ENCODE results near the gene CTTNBP2NL. TPM values are rescaled to one million over a fixed set of nuclear protein-coding genes. Genes with fewer than 3 reads are reported as not detected.

Gene CTTNBP2NL
- total and polyA plus RNA-seq, 9 donors: 8.1 to 35.7 (median 28.3) TPM

Small RNAs within 50 kb of the gene (microRNA-seq; reads per million reads assigned to microRNA genes)
- 0 reads per million in 3 donors for gene MIR4256

Small RNAs within 50 kb of the gene (small RNA-seq; reads per million reads assigned to genes)
- gene RF01210: not detected

Other genes starting within 250 kb of the CTTNBP2NL start
- 10 to 100 TPM; 13.8 to 57.3 (median 45.1) TPM for gene WNT2B, start 112.8 kb downstream of the CTTNBP2NL start, total RNA-seq
- gene WNT2B, start 112.8 kb downstream of the CTTNBP2NL start, polyA plus RNA-seq: 10 to 100 TPM; 12.8 to 13.0 TPM
- gene ST7L, start 222.9 kb downstream of the CTTNBP2NL start, total RNA-seq: 10 to 100 TPM; 12.5 to 32.0 (median 22.3) TPM
- gene ST7L, start 222.9 kb downstream of the CTTNBP2NL start, polyA plus RNA-seq: 10 to 100 TPM; 14.4 to 28.5 TPM
- 10 to 100 TPM; 54.0 to 81.2 (median 66.9) TPM for gene CAPZA1, start 223.6 kb downstream of the CTTNBP2NL start, total RNA-seq
- 10 to 100 TPM; 31.3 to 70.6 TPM for gene CAPZA1, start 223.6 kb downstream of the CTTNBP2NL start, polyA plus RNA-seq

All from ovary (tissue), 9 donors.